HL-60 (cell line): ENCODE measurements around the gene TMEM200A.

Experiments
- POLR2AphosphoS5 ChIP-seq: IDR thresholded peaks from 2 replicates; pipeline ENCODE4 v1.6.1; 2012; ENCODE audit warnings: low read depth
- TF ChIP-seq, protein P1 (sequence below): IDR thresholded peaks from one replicate; pipeline ENCODE4 v1.5.1; 2011; ENCODE audit warnings: low read length, control low read depth, inconsistent platforms; ENCODE audit not compliant: insufficient read depth

DNA sequence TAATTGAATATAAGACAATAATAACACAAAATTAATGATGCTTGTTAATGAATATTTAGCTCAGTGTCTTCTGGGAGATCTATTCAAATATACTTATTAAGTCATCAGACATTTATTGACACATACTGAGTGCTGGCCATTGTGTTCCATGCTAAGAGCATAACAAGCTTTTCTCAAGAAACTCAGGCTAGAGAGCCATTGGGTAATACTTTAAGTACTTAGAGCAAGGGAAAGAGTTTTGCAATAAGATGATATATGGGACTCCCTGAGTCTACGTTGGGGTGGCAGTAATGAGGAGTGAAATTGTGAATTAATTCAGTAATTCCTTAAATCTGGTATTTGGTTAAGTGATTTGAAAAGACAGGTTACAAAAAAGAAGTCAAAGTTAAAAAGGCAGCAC lies 11.1 kb downstream of the TMEM200A start:
- TF ChIP-seq, protein P1, sequence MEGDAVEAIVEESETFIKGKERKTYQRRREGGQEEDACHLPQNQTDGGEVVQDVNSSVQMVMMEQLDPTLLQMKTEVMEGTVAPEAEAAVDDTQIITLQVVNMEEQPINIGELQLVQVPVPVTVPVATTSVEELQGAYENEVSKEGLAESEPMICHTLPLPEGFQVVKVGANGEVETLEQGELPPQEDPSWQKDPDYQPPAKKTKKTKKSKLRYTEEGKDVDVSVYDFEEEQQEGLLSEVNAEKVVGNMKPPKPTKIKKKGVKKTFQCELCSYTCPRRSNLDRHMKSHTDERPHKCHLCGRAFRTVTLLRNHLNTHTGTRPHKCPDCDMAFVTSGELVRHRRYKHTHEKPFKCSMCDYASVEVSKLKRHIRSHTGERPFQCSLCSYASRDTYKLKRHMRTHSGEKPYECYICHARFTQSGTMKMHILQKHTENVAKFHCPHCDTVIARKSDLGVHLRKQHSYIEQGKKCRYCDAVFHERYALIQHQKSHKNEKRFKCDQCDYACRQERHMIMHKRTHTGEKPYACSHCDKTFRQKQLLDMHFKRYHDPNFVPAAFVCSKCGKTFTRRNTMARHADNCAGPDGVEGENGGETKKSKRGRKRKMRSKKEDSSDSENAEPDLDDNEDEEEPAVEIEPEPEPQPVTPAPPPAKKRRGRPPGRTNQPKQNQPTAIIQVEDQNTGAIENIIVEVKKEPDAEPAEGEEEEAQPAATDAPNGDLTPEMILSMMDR, result no peak
- no peak for TF ChIP-seq POLR2AphosphoS5
